Measurements from ENCODE around the gene PKNOX2. TPM values are rescaled to one million over a fixed set of nuclear protein-coding genes. Genes with fewer than 3 reads are reported as not detected.

Gene PKNOX2
- total RNA-seq, 2 donors from 2014 or later = 4.0 to 6.9 TPM

- no peak for TF ChIP-seq CTCF (conservative IDR thresholded peaks at IDR 0.05)
- Histone ChIP-seq H3K27ac (ENCODE audit: low read depth, low read length) (no peak overlapping the region), H3K9ac (ENCODE audit: extremely low read depth, low read length, poor library complexity, severe bottlenecking) (no peak overlapping the region), H3K4me3 (ENCODE audit: low read length) (no peak overlapping the region), H3K36me3 (ENCODE audit: control insufficient read depth, insufficient read depth, low read length) (no peaks in the 10 kb centered on the region), H3K9me3 (ENCODE audit: control insufficient read depth, low read length) (no peaks in the 10 kb centered on the region), H3K4me1 (ENCODE audit: control insufficient read depth, insufficient read depth, low read length) (no peaks in the 10 kb centered on the region), H3K27me3 (ENCODE audit: control insufficient read depth, insufficient read depth, low read length, poor library complexity, severe bottlenecking) (no peaks in the 10 kb centered on the region)
- H3K27me3 Mint-ChIP-seq (ENCODE audit: insufficient read depth) = peaks cover 2% of the 10 kb centered on the region
- no peak overlapping the region for H3K4me3 Mint-ChIP-seq
- no peak overlapping the region for H3K27ac Mint-ChIP-seq
- peaks cover 3% of the 10 kb centered on the region for H3K4me1 Mint-ChIP-seq
- no peaks in the 10 kb centered on the region for H3K36me3 Mint-ChIP-seq (ENCODE audit: low read depth)
- WGBS, 2 experiments (ENCODE audit: insufficient coverage in 1 of 2, insufficient read length in 1 of 2) = 91 to 95% methylated on average over 6 of the region's 6 CpGs
- DNase-seq = no peak
- no peaks in the 10 kb centered on the region for H3K9me3 Mint-ChIP-seq
Measured at GRCh38 chr11:125295931-125296330, 131.4 kb downstream of the PKNOX2 start.

- H3K9me3 Mint-ChIP-seq = no peaks in the 10 kb centered on the region
- H3K36me3 Mint-ChIP-seq (ENCODE audit: low read depth) = no peaks in the 10 kb centered on the region
- H3K4me3 Mint-ChIP-seq = no peak overlapping the region
- no peak overlapping the region for H3K27ac Mint-ChIP-seq
- peaks cover 3% of the 10 kb centered on the region for H3K4me1 Mint-ChIP-seq
- H3K27me3 ChIP-seq (ENCODE audit: control insufficient read depth, insufficient read depth, low read length, poor library complexity, severe bottlenecking) = no peaks in the 10 kb centered on the region
- no peak overlapping the region for H3K27ac ChIP-seq (ENCODE audit: low read depth, low read length)
- 92 to 96% methylated on average over 7 of the region's 7 CpGs for WGBS, 2 experiments (ENCODE audit: insufficient coverage in 1 of 2, insufficient read length in 1 of 2)
- H3K27me3 Mint-ChIP-seq (ENCODE audit: insufficient read depth) = no peaks in the 10 kb centered on the region
- H3K36me3 ChIP-seq (ENCODE audit: control insufficient read depth, insufficient read depth, low read length) = no peaks in the 10 kb centered on the region
- H3K4me3 ChIP-seq (ENCODE audit: low read length) = no peak overlapping the region
- no peak overlapping the region for H3K9ac ChIP-seq (ENCODE audit: extremely low read depth, low read length, poor library complexity, severe bottlenecking)
- no peaks in the 10 kb centered on the region for H3K4me1 ChIP-seq (ENCODE audit: control insufficient read depth, insufficient read depth, low read length)
- no peak for TF ChIP-seq CTCF (conservative IDR thresholded peaks at IDR 0.05)
- DNase-seq = no peak
- no peaks in the 10 kb centered on the region for H3K9me3 ChIP-seq (ENCODE audit: control insufficient read depth, low read length)
Measured at GRCh38 chr11:125297346-125297915, 132.9 kb downstream of the PKNOX2 start.

GRCh38 chr11:125299061-125299615 is 134.6 kb downstream of the PKNOX2 start:
- Histone ChIP-seq H3K4me1 (ENCODE audit: control insufficient read depth, insufficient read depth, low read length) (no peaks in the 10 kb centered on the region), H3K36me3 (ENCODE audit: control insufficient read depth, insufficient read depth, low read length) (no peaks in the 10 kb centered on the region), H3K9me3 (ENCODE audit: control insufficient read depth, low read length) (no peaks in the 10 kb centered on the region), H3K27me3 (ENCODE audit: control insufficient read depth, insufficient read depth, low read length, poor library complexity, severe bottlenecking) (no peaks in the 10 kb centered on the region), H3K9ac (ENCODE audit: extremely low read depth, low read length, poor library complexity, severe bottlenecking) (no peak overlapping the region), H3K27ac (ENCODE audit: low read depth, low read length) (no peak overlapping the region), H3K4me3 (ENCODE audit: low read length) (no peak overlapping the region)
- H3K36me3 Mint-ChIP-seq (ENCODE audit: low read depth) = no peaks in the 10 kb centered on the region
- no peak for DNase-seq
- no peak for TF ChIP-seq CTCF (conservative IDR thresholded peaks at IDR 0.05)
- H3K27ac Mint-ChIP-seq = no peak overlapping the region
- peaks cover 3% of the 10 kb centered on the region for H3K4me1 Mint-ChIP-seq
- no peak overlapping the region for H3K4me3 Mint-ChIP-seq
- H3K9me3 Mint-ChIP-seq = no peaks in the 10 kb centered on the region
- H3K27me3 Mint-ChIP-seq (ENCODE audit: insufficient read depth) = no peaks in the 10 kb centered on the region
- 95 to 100% methylated on average over 4 to 8 of the region's 8 CpGs for WGBS, 2 experiments (ENCODE audit: insufficient coverage in 1 of 2, insufficient read length in 1 of 2)

All from endodermal cell (in vitro differentiated cells).